H1 (cell line): ENCODE results near the gene CARM1. TPM values are rescaled to one million over a fixed set of nuclear protein-coding genes. Genes with fewer than 3 reads are reported as not detected.

Experiments
- CTCF ChIA-PET: fragments of 300-600 bp; sonication (Branson Sonifier 250); formaldehyde crosslinking; loops from one replicate; lab custom pipeline; 2021; ENCODE audit not compliant: partially characterized antibody; lab: Charles Lee
- POLR2A ChIA-PET: fragments of 300-600 bp; sonication (Branson Sonifier 250); formaldehyde crosslinking; loops from one replicate; lab custom pipeline; 2021; ENCODE audit warnings: inconsistent platforms; ENCODE audit not compliant: partially characterized antibody; lab: Charles Lee
- DNase-seq, 2 experiments: peaks; one replicate each; pipeline versions ENCODE4 v3.0.0 to v3.0.0-alpha.2; 2010 to 2022; ENCODE audit warnings: low spot score in 2 of 2, low read depth in 1 of 2, mixed read lengths in 1 of 2
- FAIRE-seq: peaks from 2 replicates; lab custom pipeline; 2011; peaks lifted over from hg19 to GRCh38; lab: Jason Lieb, UNC
- H2AFZ ChIP-seq: 2 replicates; pipeline ENCODE4 v1.8.1; 2012; ENCODE audit warnings: low read length, inconsistent platforms
- H2AK5ac ChIP-seq: 2 replicates; pipeline ENCODE4 v1.6.1; 2013; ENCODE audit warnings: low read depth, low read length
- H2BK120ac ChIP-seq: replicated peaks from 2 replicates; pipeline ENCODE3; 2013; ENCODE audit warnings: low read depth, low read length, inconsistent platforms
- H2BK12ac ChIP-seq: 2 replicates; pipeline ENCODE4 v1.6.1; 2013; ENCODE audit warnings: low read depth, low read length
- H2BK15ac ChIP-seq: 2 replicates; pipeline ENCODE4 v1.6.1; 2013; ENCODE audit warnings: low read length
- H2BK20ac ChIP-seq: 2 replicates; pipeline ENCODE4 v1.6.1; 2013; ENCODE audit warnings: low read length
- H2BK5ac ChIP-seq: 2 replicates; pipeline ENCODE4 v1.6.1; 2013; ENCODE audit warnings: low read depth, low read length
- H3K14ac ChIP-seq: 2 replicates; pipeline ENCODE4 v1.6.1; 2013; ENCODE audit warnings: inconsistent platforms; ENCODE audit not compliant: insufficient read length
- H3K18ac ChIP-seq: 2 replicates; pipeline ENCODE4 v1.6.1; 2013; ENCODE audit warnings: low read length; ENCODE audit errors: extremely low read depth
- H3K23ac ChIP-seq: 2 replicates; pipeline ENCODE4 v1.6.1; 2013; ENCODE audit warnings: inconsistent platforms; ENCODE audit not compliant: insufficient read length
- H3K23me2 ChIP-seq: 2 replicates; pipeline ENCODE4 v1.6.1; 2013; ENCODE audit warnings: low read depth, low read length
- H3K27ac ChIP-seq: 2 replicates; pipeline ENCODE4 v1.6.1; 2011; ENCODE audit warnings: low read depth, low read length, inconsistent platforms
- H3K27me3 ChIP-seq, 4 experiments: replicated peaks in 1 of 4; 1 replicate in 1 of 4; 2 replicates in 3 of 4; pipeline versions ENCODE4 v1.6.1 to v1.8.1; 2011 to 2013; ENCODE audit warnings: low read length in 3 of 4, mild to moderate bottlenecking in 3 of 4, inconsistent platforms in 2 of 4, mixed read lengths in 2 of 4, moderate library complexity in 1 of 4; ENCODE audit not compliant: control insufficient read depth in 3 of 4, insufficient read depth in 3 of 4; ENCODE audit errors: extremely low read depth in 1 of 4
- H3K36me3 ChIP-seq, 4 experiments: 2 replicates each; pipeline versions ENCODE4 v1.6.1 to v1.8.1; 2011 to 2013; ENCODE audit warnings: mild to moderate bottlenecking in 4 of 4, low read length in 3 of 4, moderate library complexity in 2 of 4, control low read depth in 1 of 4, inconsistent platforms in 1 of 4; ENCODE audit not compliant: insufficient read depth in 4 of 4, control insufficient read depth in 2 of 4
- H3K4ac ChIP-seq: replicated peaks from 2 replicates; pipeline ENCODE3; 2013; ENCODE audit warnings: low read length, low read depth, mixed read lengths, inconsistent platforms; ENCODE audit not compliant: insufficient read length
- H3K4me1 ChIP-seq, 4 experiments: replicated peaks in 1 of 4; 1 replicate in 1 of 4; 2 replicates in 3 of 4; pipeline versions ENCODE4 v1.6.1 to v1.8.1; 2011 to 2013; ENCODE audit warnings: low read length in 3 of 4, inconsistent platforms in 2 of 4, mixed read lengths in 1 of 4; ENCODE audit not compliant: insufficient read depth in 4 of 4, control insufficient read depth in 3 of 4
- H3K4me2 ChIP-seq, 2 experiments: 2 replicates each; pipeline versions ENCODE4 v1.6.1 to v1.8.1; 2011 to 2013; ENCODE audit warnings: low read depth in 2 of 2, low read length in 2 of 2, control low read depth in 1 of 2, inconsistent platforms in 1 of 2, mild to moderate bottlenecking in 1 of 2; ENCODE audit not compliant: insufficient read depth in 1 of 2
- H3K4me3 ChIP-seq, 4 experiments: fragments of 200-600, 300-600 bp in 1 of 4; sonication (generic), shearing (Covaris generic), sonication (Bioruptor Twin) in 1 of 4; 2 replicates each; pipeline versions ENCODE4 v1.5.1 to v1.8.1; 2011 to 2016; ENCODE audit warnings: low read length in 4 of 4, low read depth in 3 of 4, control low read depth in 2 of 4, inconsistent platforms in 2 of 4, mild to moderate bottlenecking in 2 of 4, mixed read lengths in 1 of 4, moderate library complexity in 1 of 4; ENCODE audit not compliant: insufficient read depth in 2 of 4; ENCODE audit errors: extremely low read depth in 1 of 4
- H3K56ac ChIP-seq: replicated peaks from 2 replicates; pipeline ENCODE3; 2013; ENCODE audit warnings: low read depth, mild to moderate bottlenecking, mixed read lengths, low read length, inconsistent platforms; ENCODE audit not compliant: insufficient read length
- H3K79me1 ChIP-seq: 2 replicates; pipeline ENCODE4 v1.6.1; 2013; ENCODE audit warnings: low read depth, low read length, control low read depth
- H3K79me2 ChIP-seq, 2 experiments: 2 replicates each; pipeline versions ENCODE4 v1.6.1 to v1.8.1; 2012 to 2013; ENCODE audit warnings: low read length in 2 of 2, mild to moderate bottlenecking in 2 of 2, inconsistent platforms in 1 of 2; ENCODE audit not compliant: insufficient read depth in 2 of 2, control insufficient read depth in 1 of 2
- H3K9ac ChIP-seq, 4 experiments: replicated peaks in 1 of 4; 1 replicate in 1 of 4; 2 replicates in 3 of 4; pipeline versions ENCODE4 v1.6.1 to v1.8.1; 2011 to 2013; ENCODE audit warnings: low read depth in 3 of 4, low read length in 3 of 4, control low read depth in 2 of 4, mild to moderate bottlenecking in 2 of 4, moderate library complexity in 2 of 4, inconsistent platforms in 1 of 4; ENCODE audit errors: extremely low read depth in 1 of 4
- H3K9me3 ChIP-seq, 2 experiments: 2 replicates each; pipeline versions ENCODE4 v1.6.1 to v1.8.1; 2012 to 2013; ENCODE audit warnings: mild to moderate bottlenecking in 2 of 2, moderate library complexity in 2 of 2, control low read depth in 1 of 2, inconsistent platforms in 1 of 2, low read depth in 1 of 2, low read length in 1 of 2, mixed read lengths in 1 of 2; ENCODE audit not compliant: insufficient read depth in 2 of 2
- H4K20me1 ChIP-seq, 2 experiments: replicated peaks in 1 of 2; 2 replicates each; pipeline versions ENCODE3 to v1.8.1; 2011 to 2013; ENCODE audit warnings: inconsistent platforms in 2 of 2, low read length in 2 of 2, mild to moderate bottlenecking in 1 of 2; ENCODE audit not compliant: insufficient read depth in 2 of 2, control insufficient read depth in 1 of 2
- H4K5ac ChIP-seq: 2 replicates; pipeline ENCODE4 v1.6.1; 2013; ENCODE audit warnings: low read length, low read depth, mixed read lengths, inconsistent platforms; ENCODE audit not compliant: insufficient read length
- H4K8ac ChIP-seq: 2 replicates; pipeline ENCODE4 v1.8.0; 2013; ENCODE audit warnings: mild to moderate bottlenecking, moderate library complexity, low read length, inconsistent platforms; ENCODE audit not compliant: insufficient read depth; ENCODE audit errors: extremely low read depth
- H4K91ac ChIP-seq: replicated peaks from 2 replicates; pipeline ENCODE3; 2013; ENCODE audit warnings: low read length, mixed read lengths, inconsistent platforms; ENCODE audit not compliant: insufficient read length
- CREB1 ChIP-seq: IDR thresholded peaks from 2 replicates; pipeline ENCODE4 v1.6.1; 2012; ENCODE audit warnings: inconsistent platforms
- RBBP5 ChIP-seq: IDR thresholded peaks from 2 replicates; pipeline ENCODE4 v1.7.1; 2012; ENCODE audit warnings: low read depth, mild to moderate bottlenecking, inconsistent platforms, low read length, moderate library complexity, borderline replicate concordance
- RXRA ChIP-seq: IDR thresholded peaks from 2 replicates; pipeline ENCODE4 v1.6.1; 2011; ENCODE audit warnings: low read depth, mild to moderate bottlenecking, low read length, moderate library complexity; ENCODE audit not compliant: insufficient read depth
- SAP30 ChIP-seq: fragments of 300-600 bp; sonication (generic); IDR thresholded peaks from 2 replicates; pipeline ENCODE4 v1.7.1; 2012; ENCODE audit warnings: low read length, moderate library complexity, mild to moderate bottlenecking, inconsistent platforms; ENCODE audit not compliant: insufficient read depth, insufficient replicate concordance
- TCF12 ChIP-seq: IDR thresholded peaks from 2 replicates; pipeline ENCODE4 v1.6.1; 2011; ENCODE audit warnings: low read depth, mild to moderate bottlenecking, low read length
- WGBS, 2 experiments: shearing (Covaris generic) in 1 of 2; methylation state at CpG; one replicate each; pipeline versions ENCODE4 v1.1.6 to v1.1.7; 2013 to 2015; ENCODE audit warnings: low lambda C conversion rate in 2 of 2, mixed read lengths in 2 of 2, inconsistent platforms in 1 of 2, low coverage in 1 of 2, missing lambda C conversion rate in 1 of 2; ENCODE audit not compliant: insufficient replicate concordance in 2 of 2, insufficient coverage in 1 of 2, insufficient read length in 1 of 2; ENCODE audit errors: extremely low coverage in 1 of 2, missing lambda C conversion rate in 1 of 2; 5-methylcytosine and 5-hydroxymethylcytosine counted together
- polyA plus RNA-seq, 7 experiments: library from polyadenylated mRNA; depleted of rRNA in 3 of 7; stranded (reverse) in 5 of 7; unstranded in 2 of 7; fragments of >200 nt in 5 of 7; fragments of 200-250 nt in 2 of 7; gene quantifications; 1 replicate in 5 of 7; 2 replicates in 1 of 7; 4 replicates in 1 of 7; pipeline versions ENCODE4 v1.2.1 to v1.2.3, GENCODE V29; 2011 to 2013; ENCODE audit warnings: missing spikeins in 2 of 7, mixed read lengths in 2 of 7
- total RNA-seq: library from RNA; stranded (reverse); fragmentation: NEBNext Ultra II Directional; extraction: Animal tissue kit (Norgen Biotek cat#: 25700); gene quantifications from 2 replicates; pipeline ENCODE4 v1.2.1, GENCODE V29; 2021
- TF ChIP-seq, protein P1 (sequence below), 3 experiments: IDR thresholded peaks; 1 replicate in 2 of 3; 2 replicates in 1 of 3; pipeline versions ENCODE4 v1.5.1 to v1.6.1; 2011; ENCODE audit warnings: low read length in 3 of 3, mild to moderate bottlenecking in 3 of 3, inconsistent platforms in 2 of 3, low read depth in 1 of 3, moderate library complexity in 1 of 3; ENCODE audit not compliant: insufficient read depth in 1 of 3; ENCODE audit errors: control extremely low read depth in 1 of 3
- TF ChIP-seq, protein P2 (sequence below): IDR thresholded peaks from 2 replicates; pipeline ENCODE4 v1.6.1; 2012; ENCODE audit warnings: inconsistent platforms

Gene CARM1
- total and polyA plus RNA-seq, 2 of the 8 experiments (the other 6 are each of a cell fraction or from before 2014, with no cell fraction given) = 134 to 164 TPM

DNA sequence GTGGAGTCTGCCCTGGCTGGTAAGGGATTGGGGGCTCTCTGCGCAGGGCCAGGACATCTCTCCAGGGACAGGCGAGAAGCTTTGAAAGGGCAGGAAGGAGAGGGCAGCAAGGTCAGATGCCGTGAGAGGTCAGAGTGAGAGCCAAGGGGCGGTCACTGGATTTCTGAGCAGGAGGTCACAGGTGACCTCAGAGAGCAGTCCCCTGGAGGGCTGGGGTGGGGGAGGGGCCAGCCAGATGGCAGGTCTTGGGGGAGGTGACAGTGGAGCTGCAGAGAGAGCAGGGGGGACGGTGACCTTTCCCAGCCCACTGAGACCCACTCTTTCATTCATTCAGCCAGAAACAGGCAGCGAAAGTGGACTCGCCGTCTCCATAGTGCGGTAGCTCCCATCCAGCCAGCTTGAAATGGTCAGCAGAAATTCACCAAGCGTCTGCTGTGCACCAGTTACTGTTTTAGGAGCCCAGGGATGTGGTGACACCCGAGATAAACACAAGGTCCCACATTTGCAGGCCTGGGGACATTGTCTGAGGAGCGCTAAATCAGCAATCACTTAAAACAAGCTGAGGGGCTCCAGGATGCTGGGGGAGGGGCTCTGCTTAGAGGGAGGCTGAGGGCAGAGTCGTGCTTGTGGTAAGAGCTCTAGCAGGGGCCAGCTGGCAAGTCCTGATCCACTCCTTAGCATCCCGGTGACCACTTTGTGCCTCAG, 10.2 kb downstream of the CARM1 start:
- H2BK15ac ChIP-seq = 0 out of 2 replicates have a peak overlapping the region, but pooled peaks have one; percentile 95
- H3K27me3 ChIP-seq = no peaks in the 10 kb centered on the region
- peak overlapping the region; percentile 84; the same call in 1 of the 2 replicates for H2AK5ac ChIP-seq
- POLR2A ChIA-PET = interaction anchor here (0.6 to 6.4 kb wide), 11 partner anchors 8 to 223 kb away, joined by 3 to 72 read pairs (median 4); partner anchors contain the start of genes CARM1 and TMED1
- WGBS, 2 experiments = 65% methylated on average over 14 of the region's 14 CpGs; no CpG with 5 or more reads in 1 of the 2 experiments
- TF ChIP-seq, protein P1, sequence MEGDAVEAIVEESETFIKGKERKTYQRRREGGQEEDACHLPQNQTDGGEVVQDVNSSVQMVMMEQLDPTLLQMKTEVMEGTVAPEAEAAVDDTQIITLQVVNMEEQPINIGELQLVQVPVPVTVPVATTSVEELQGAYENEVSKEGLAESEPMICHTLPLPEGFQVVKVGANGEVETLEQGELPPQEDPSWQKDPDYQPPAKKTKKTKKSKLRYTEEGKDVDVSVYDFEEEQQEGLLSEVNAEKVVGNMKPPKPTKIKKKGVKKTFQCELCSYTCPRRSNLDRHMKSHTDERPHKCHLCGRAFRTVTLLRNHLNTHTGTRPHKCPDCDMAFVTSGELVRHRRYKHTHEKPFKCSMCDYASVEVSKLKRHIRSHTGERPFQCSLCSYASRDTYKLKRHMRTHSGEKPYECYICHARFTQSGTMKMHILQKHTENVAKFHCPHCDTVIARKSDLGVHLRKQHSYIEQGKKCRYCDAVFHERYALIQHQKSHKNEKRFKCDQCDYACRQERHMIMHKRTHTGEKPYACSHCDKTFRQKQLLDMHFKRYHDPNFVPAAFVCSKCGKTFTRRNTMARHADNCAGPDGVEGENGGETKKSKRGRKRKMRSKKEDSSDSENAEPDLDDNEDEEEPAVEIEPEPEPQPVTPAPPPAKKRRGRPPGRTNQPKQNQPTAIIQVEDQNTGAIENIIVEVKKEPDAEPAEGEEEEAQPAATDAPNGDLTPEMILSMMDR (IDR thresholded peaks at IDR 0.05; ENCODE audit: control extremely low read depth in 1 of 3, insufficient read depth in 1 of 3, low read depth in 1 of 3, low read length in 3 of 3) = no peak
- no peak for TF ChIP-seq SAP30
- TF ChIP-seq, protein P2, sequence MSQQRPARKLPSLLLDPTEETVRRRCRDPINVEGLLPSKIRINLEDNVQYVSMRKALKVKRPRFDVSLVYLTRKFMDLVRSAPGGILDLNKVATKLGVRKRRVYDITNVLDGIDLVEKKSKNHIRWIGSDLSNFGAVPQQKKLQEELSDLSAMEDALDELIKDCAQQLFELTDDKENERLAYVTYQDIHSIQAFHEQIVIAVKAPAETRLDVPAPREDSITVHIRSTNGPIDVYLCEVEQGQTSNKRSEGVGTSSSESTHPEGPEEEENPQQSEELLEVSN = no peak
- TF ChIP-seq TCF12 = 0 out of 2 replicates have a peak, but pooled peaks have one; percentile 41
- TF ChIP-seq RXRA = 0 out of 2 replicates have a peak, but pooled peaks have one; percentile 60
- 0 out of 2 replicates have a peak, but pooled peaks have one; percentile 45 for TF ChIP-seq RBBP5
- 0 out of 2 replicates have a peak, but pooled peaks have one; percentile 22 for TF ChIP-seq CREB1
- peak overlapping the region; percentile 29 for H4K91ac ChIP-seq
- DNase-seq = no peak
- peak overlapping the region; percentile 42 to 57 for H3K4me2 ChIP-seq
- peak overlapping the region in 2 of 4 experiments; percentile 3 to 24; a peak in 2 of 8 replicates for H3K4me3 ChIP-seq
- CTCF ChIA-PET = interaction anchor here (0.7 to 11.7 kb wide), 11 partner anchors 9 to 164 kb away, joined by 3 to 103 read pairs (median 5); partner anchors contain the start of genes CARM1 and TMED1
- H3K9ac ChIP-seq = no peak overlapping the region
- no peak overlapping the region for H3K56ac ChIP-seq
- peaks cover 4 to 91% of the 10 kb centered on the region in 2 experiments; a peak in 3 of 4 replicates for H3K79me2 ChIP-seq
- peaks cover 0 to 3% of the 10 kb centered on the region in 2 experiments for H4K20me1 ChIP-seq
- H3K9me3 ChIP-seq = no peaks in the 10 kb centered on the region
- no peak overlapping the region for H2AFZ ChIP-seq
- peaks cover 29% of the 10 kb centered on the region for H3K79me1 ChIP-seq
- no peak overlapping the region for H4K8ac ChIP-seq
- peaks cover 26 to 41% (median 35%) of the 10 kb centered on the region in 4 experiments for H3K4me1 ChIP-seq
- no peak overlapping the region for H2BK120ac ChIP-seq
- H2BK5ac ChIP-seq = peak overlapping the region; percentile 97
- H3K4ac ChIP-seq = peak overlapping the region; percentile 48
- H3K27ac ChIP-seq = peak overlapping the region; percentile 30; the same call in 1 of the 2 replicates
- no peaks in the 10 kb centered on the region for H3K23me2 ChIP-seq
- peak overlapping the region; percentile 93 for H3K18ac ChIP-seq
- no peak overlapping the region for H4K5ac ChIP-seq
- H3K14ac ChIP-seq = no peak overlapping the region
- no peak overlapping the region for H3K23ac ChIP-seq
- H3K36me3 ChIP-seq = peaks cover 0 to 2% (median 0%) of the 10 kb centered on the region in 4 experiments; a peak in 1 of 8 replicates
- H2BK12ac ChIP-seq = peak overlapping the region; percentile 96
- peak overlapping the region; percentile 91 for H2BK20ac ChIP-seq
- FAIRE-seq = no peak
